Measurements from ENCODE around the gene GLI2.

- TF ChIP-seq EZH2 (IDR thresholded peaks at IDR 0.05) (no peak), POLR2AphosphoS5 (IDR thresholded peaks at IDR 0.05; ENCODE audit: borderline replicate concordance, low read depth, low read length) (no peak)
Measured at GRCh38 chr2:120701499-120701898, 34.2 kb upstream of the GLI2 start.
